Fibroblast of lung (primary cell): ENCODE data around the gene HNRNPF. TPM values are rescaled to one million over a fixed set of nuclear protein-coding genes. Genes with fewer than 3 reads are reported as not detected.
A peak's percentile ranks its signal among the peaks of the same experiment; 100 is the strongest.
"Not testable (repeated sequence)": the region's sequence is repeated elsewhere in the genome, so short reads cannot be mapped to it uniquely, and the experiment has no call there.

ENCODE experiments used
- DNase-seq, 2 donors: peaks; one replicate each; pipeline versions ENCODE4 v3.0.0 to v3.0.0-alpha.2; 2010; ENCODE audit warnings: low read depth in 2 of 2
- H2AFZ ChIP-seq: 2 replicates; pipeline ENCODE4 v1.5.1; 2012; ENCODE audit warnings: low read length, control low read depth, inconsistent platforms
- H3K27ac ChIP-seq: 2 replicates; pipeline ENCODE4 v1.5.1; 2011; ENCODE audit warnings: low read length, control low read depth; ENCODE audit not compliant: insufficient read depth
- H3K27me3 ChIP-seq: 2 replicates; pipeline ENCODE4 v1.5.1; 2011; ENCODE audit warnings: mild to moderate bottlenecking, low read length; ENCODE audit not compliant: control insufficient read depth, insufficient read depth
- H3K36me3 ChIP-seq: 2 replicates; pipeline ENCODE4 v1.5.1; 2011; ENCODE audit warnings: low read length; ENCODE audit not compliant: control insufficient read depth, insufficient read depth
- H3K4me1 ChIP-seq: 2 replicates; pipeline ENCODE4 v1.5.1; 2011; ENCODE audit warnings: low read length; ENCODE audit not compliant: control insufficient read depth, insufficient read depth; ENCODE audit errors: extremely low read depth
- H3K4me2 ChIP-seq: 2 replicates; pipeline ENCODE4 v1.5.1; 2011; ENCODE audit warnings: low read length, control low read depth; ENCODE audit not compliant: insufficient read depth; ENCODE audit errors: extremely low read depth
- H3K4me3 ChIP-seq, 4 experiments: fragments of 200-600 bp in 1 of 4; sonication (generic) in 1 of 4; replicated peaks in 1 of 4; 2 replicates each; pipeline ENCODE4 v1.5.1; 2011 to 2016; ENCODE audit warnings: low read length in 4 of 4, low read depth in 3 of 4, mild to moderate bottlenecking in 3 of 4, control low read depth in 2 of 4, inconsistent platforms in 1 of 4, mixed read lengths in 1 of 4; ENCODE audit not compliant: insufficient read depth in 1 of 4; ENCODE audit errors: control extremely low read depth in 1 of 4
- H3K79me2 ChIP-seq: 2 replicates; pipeline ENCODE4 v1.5.1; 2012; ENCODE audit warnings: mild to moderate bottlenecking, low read length, inconsistent platforms; ENCODE audit not compliant: control insufficient read depth, insufficient read depth
- H3K9ac ChIP-seq: 2 replicates; pipeline ENCODE4 v1.5.1; 2011; ENCODE audit warnings: mild to moderate bottlenecking, low read length, control low read depth; ENCODE audit not compliant: insufficient read depth
- H3K9me3 ChIP-seq: 2 replicates; pipeline ENCODE4 v1.5.1; 2012; ENCODE audit warnings: low read depth, low read length; ENCODE audit not compliant: control insufficient read depth, insufficient read depth
- H4K20me1 ChIP-seq: 2 replicates; pipeline ENCODE4 v1.5.1; 2011; ENCODE audit warnings: low read length; ENCODE audit not compliant: control insufficient read depth, insufficient read depth; ENCODE audit errors: extremely low read depth
- CTCF ChIP-seq, 2 donors: IDR thresholded peaks in 1 of 2; conservative IDR thresholded peaks in 1 of 2; 1 replicate in 1 of 2; 2 replicates in 1 of 2; pipeline ENCODE4 v1.5.1; 2011 to 2012; ENCODE audit warnings: low read length in 2 of 2, control low read depth in 1 of 2, inconsistent platforms in 1 of 2, low read depth in 1 of 2, mild to moderate bottlenecking in 1 of 2
- EZH2 ChIP-seq: IDR thresholded peaks from 2 replicates; pipeline ENCODE4 v1.5.1; 2012; ENCODE audit warnings: low read length, control low read depth, mild to moderate bottlenecking; ENCODE audit errors: missing control alignments
- polyA plus RNA-seq, 2 donors: library from polyadenylated mRNA; depleted of rRNA in 1 of 2; stranded (reverse) in 1 of 2; unstranded in 1 of 2; fragments of >200 nt; gene quantifications; 2 replicates each; pipeline ENCODE4 v1.2.1, GENCODE V29; 2011 to 2012; ENCODE audit warnings: missing spikeins in 1 of 2
- total RNA-seq: library from RNA; depleted of rRNA; stranded (reverse); fragments of >200 nt; gene quantifications from 2 replicates; pipeline ENCODE4 v1.2.1, GENCODE V29; 2014

The HNRNPF gene
- total and polyA plus RNA-seq, 2 donors (not counting 1 experiment from before 2014, with no cell fraction given), result 203 to 217 TPM

- no peaks in the 10 kb centered on the region for H4K20me1 ChIP-seq
- no peak overlapping the region for H2AFZ ChIP-seq
- no peak overlapping the region for H3K4me2 ChIP-seq
- no peak overlapping the region for H3K9ac ChIP-seq
- no peak for TF ChIP-seq CTCF (conservative IDR thresholded peaks at IDR 0.05 in 1 of 2, IDR thresholded peaks at IDR 0.05 in 1 of 2; ENCODE audit: low read depth in 1 of 2, low read length in 2 of 2)
- TF ChIP-seq EZH2, result no peak
- no peaks in the 10 kb centered on the region for H3K36me3 ChIP-seq
- no peaks in the 10 kb centered on the region for H3K27me3 ChIP-seq
- no peak overlapping the region for H3K27ac ChIP-seq
- H3K4me1 ChIP-seq, result no peaks in the 10 kb centered on the region
- DNase-seq, result no peak
- H3K4me3 ChIP-seq, result no peak overlapping the region
- no peaks in the 10 kb centered on the region for H3K9me3 ChIP-seq
- H3K79me2 ChIP-seq, result no peaks in the 10 kb centered on the region
Observed at GRCh38 chr10:43340101-43340500, 68.9 kb downstream of the HNRNPF start.

DNA sequence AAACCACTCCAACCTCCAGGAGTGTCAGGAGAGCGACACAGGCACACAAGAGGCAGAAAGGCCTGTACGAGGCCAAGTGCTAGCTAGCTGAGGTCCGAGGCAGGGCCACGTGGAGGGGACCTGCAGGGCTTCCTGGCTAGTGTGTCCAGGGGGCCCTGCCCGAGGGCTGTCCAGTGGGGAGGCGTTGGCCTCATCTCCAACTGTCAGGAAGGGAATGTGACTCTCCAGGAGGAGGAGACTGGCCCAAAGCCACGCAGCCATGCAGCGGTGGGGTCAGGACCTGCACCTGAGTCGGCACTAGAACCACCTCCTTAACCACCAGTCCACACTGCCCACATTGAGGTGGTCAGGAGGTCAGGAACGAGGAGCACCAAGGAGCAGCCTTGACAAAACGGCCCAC lies 69.8 kb downstream of the HNRNPF start:
- H2AFZ ChIP-seq, result peak overlapping the region; percentile 26
- TF ChIP-seq EZH2 (no peak), CTCF (conservative IDR thresholded peaks at IDR 0.05 in 1 of 2, IDR thresholded peaks at IDR 0.05 in 1 of 2; ENCODE audit: low read depth in 1 of 2, low read length in 2 of 2) (no peak)
- no peaks in the 10 kb centered on the region for H3K36me3 ChIP-seq
- DNase-seq, result no peak
- H3K9me3 ChIP-seq, result no peaks in the 10 kb centered on the region
- no peaks in the 10 kb centered on the region for H3K27me3 ChIP-seq
- no peaks in the 10 kb centered on the region for H3K79me2 ChIP-seq
- no peak overlapping the region for H3K4me3 ChIP-seq
- no peak overlapping the region for H3K9ac ChIP-seq
- no peaks in the 10 kb centered on the region for H4K20me1 ChIP-seq
- no peaks in the 10 kb centered on the region for H3K4me1 ChIP-seq
- H3K27ac ChIP-seq, result no peak overlapping the region
- H3K4me2 ChIP-seq, result no peak overlapping the region

DNA sequence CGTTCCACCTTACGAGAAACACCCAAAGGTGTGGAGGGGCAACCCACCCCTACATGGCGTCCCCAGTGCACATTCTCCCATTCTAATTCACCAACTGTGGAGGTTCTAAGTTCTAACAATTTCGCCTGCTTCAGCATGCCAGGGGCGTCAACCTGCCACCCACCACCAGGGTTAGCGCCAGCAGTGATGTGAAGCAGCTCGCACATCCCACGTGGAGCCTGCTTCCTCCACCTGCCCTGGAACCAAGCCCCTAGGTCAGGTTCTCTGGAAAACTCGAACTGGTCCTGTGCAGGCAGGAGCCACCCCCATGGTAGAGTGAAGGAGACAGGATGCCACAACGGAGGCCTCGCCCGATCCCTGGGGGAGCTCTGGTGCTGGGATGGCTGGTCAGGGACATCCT lies 70.9 kb downstream of the HNRNPF start:
- Histone ChIP-seq H3K4me2 (no peak overlapping the region), H3K27ac (no peak overlapping the region), H3K9me3 (no peaks in the 10 kb centered on the region), H3K27me3 (no peaks in the 10 kb centered on the region), H3K79me2 (no peaks in the 10 kb centered on the region), H3K9ac (no peak overlapping the region), H2AFZ (no peak overlapping the region), H4K20me1 (no peaks in the 10 kb centered on the region), H3K4me1 (no peaks in the 10 kb centered on the region), H3K36me3 (no peaks in the 10 kb centered on the region), H3K4me3 (no peak overlapping the region)
- no peak for TF ChIP-seq EZH2
- no peak for TF ChIP-seq CTCF (conservative IDR thresholded peaks at IDR 0.05 in 1 of 2, IDR thresholded peaks at IDR 0.05 in 1 of 2; ENCODE audit: low read depth in 1 of 2, low read length in 2 of 2)
- no peak for DNase-seq

DNA sequence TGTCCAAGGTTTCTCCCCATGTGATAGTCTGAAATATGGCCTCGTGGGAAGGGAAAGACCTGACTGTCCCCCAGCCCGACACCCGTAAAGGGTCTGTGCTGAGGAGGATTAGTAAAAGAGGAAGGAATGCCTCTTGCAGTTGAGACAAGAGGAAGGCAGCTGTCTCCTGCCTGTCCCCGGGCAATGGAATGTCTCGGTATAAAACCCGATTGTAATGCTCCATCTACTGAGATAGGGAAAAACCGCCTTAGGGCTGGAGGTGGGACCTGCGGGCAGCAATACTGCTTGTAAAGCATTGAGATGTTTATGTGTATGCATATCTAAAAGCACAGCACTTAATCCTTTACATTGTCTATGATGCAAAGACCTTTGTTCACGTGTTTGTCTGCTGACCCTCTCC lies 71.5 kb downstream of the HNRNPF start:
- H2AFZ ChIP-seq, H3K79me2 ChIP-seq, H3K27me3 ChIP-seq, H3K27ac ChIP-seq, H3K4me1 ChIP-seq, H4K20me1 ChIP-seq, H3K36me3 ChIP-seq, DNase-seq, H3K9me3 ChIP-seq, H3K4me2 ChIP-seq, H3K4me3 ChIP-seq, H3K9ac ChIP-seq: not testable (repeated sequence)
